HG03060 (cell line): ENCODE measurements around the gene CCL3.
"Not testable (repeated sequence)": the region's sequence is repeated elsewhere in the genome, so short reads cannot be mapped to it uniquely, and the experiment has no call there.

Experiments used
- ATAC-seq: cut with Tn5 transposase; IDR thresholded peaks from one replicate; pipeline ENCODE4 v1.9.1; 2021; ENCODE audit warnings: low read depth, moderate number of reproducible peaks; ENCODE audit not compliant: unreplicated experiment

CCL3 gene

GRCh38 chr17:36089888-36090836 is at the start of gene CCL3:
Gene CCL3, minus strand, starts transcription at chr17:36090143. Its CDS starts 85 bp downstream, at chr17:36090058.
- peak; percentile 52 for ATAC-seq

GRCh38 chr17:36136439-36136838 is 46.5 kb upstream of the CCL3 start:
- ATAC-seq, result no peak

GRCh38 chr17:36136036-36136435 is 46.1 kb upstream of the CCL3 start:
- no peak for ATAC-seq

DNA sequence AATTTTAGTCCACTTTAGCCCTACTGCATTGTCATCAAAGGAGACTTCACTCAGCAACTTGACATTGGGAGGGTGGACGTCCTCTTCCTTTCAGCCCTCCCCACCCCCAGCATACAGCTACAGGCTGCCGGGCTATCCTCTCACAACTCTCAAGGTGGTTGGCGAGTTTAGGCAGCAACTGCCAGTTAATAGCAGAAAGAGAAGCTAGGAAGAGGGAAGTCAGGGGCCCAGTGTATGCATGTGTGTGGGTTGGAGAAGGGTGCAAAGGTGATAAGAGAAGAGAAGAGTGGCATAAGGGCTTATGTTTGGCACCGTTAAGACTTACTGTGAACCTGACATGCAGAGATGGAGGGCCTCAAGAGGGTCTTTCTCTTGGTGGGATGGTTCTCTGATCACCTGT is 45.5 kb upstream of the CCL3 start:
- no peak for ATAC-seq

DNA sequence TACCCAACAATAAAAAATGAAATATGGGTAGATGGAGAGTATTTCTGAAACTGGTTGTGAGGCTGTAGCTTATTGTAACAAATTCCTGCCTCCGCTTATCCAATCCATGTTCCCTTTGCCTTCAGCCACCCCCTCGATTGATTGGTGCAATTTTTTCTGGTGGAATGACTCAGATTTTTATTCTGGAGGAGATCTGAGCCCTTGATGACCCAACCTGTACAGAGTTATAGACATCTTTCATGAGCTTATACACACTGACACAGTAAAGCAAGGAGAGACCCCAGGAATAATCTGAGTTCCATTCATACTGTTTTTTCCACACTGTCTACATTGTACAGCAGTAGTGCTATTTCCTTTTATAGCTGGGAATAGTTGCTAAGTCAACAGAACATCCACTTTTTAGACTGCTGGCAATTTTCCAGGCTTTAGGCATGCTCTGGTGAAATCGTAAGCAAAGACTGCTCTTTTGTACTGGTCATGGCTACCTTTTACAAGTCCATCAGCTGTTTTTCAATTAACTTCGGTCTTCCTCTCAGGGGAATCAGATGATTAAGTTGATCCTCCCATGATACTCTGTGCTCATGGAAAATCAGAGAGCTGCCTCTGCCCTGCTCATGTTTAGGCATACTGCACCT is 43.8 kb upstream of the CCL3 start:
- no peak for ATAC-seq

DNA sequence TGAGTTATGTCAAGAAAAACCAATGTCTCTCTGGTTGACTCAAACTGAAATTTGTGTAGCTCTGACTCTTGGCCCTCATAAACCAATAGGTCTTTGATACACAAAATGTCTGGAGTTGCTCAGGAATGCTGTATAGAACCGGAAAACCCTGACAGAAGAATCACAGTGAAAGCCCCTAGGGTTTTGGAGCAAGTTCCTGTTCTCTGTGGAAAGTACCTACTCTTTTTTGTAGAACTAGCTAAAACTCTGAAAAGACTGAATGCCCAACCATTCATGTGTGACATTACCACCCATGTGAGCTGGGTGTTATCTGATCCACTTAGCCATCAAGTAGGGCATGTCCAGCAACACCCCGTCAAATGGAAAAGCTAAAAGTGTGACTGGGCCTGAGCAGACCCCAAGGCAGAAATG is 42.5 kb upstream of the CCL3 start:
- no peak for ATAC-seq

DNA sequence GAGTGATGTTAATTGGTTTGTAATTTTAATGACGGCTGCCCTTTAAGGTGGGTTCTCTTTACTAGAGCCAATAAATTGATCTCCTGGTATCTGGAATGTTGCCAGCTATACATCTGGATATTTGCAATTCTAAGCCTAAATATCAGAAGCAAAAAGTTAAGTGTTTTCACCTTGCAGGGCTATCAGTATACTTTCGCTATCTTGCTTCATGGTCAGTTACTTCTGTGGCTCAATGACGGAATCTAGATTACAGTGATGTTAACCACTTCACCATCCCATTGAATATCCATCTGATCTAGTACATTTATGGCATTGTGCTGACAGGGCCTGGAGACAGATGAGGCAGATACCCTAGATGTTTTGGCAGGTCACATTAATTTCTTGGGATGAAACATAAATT is 42.0 kb upstream of the CCL3 start:
- no peak for ATAC-seq

- no peak for ATAC-seq
Measured at GRCh38 chr17:36131421-36131820, 41.5 kb upstream of the CCL3 start.

DNA sequence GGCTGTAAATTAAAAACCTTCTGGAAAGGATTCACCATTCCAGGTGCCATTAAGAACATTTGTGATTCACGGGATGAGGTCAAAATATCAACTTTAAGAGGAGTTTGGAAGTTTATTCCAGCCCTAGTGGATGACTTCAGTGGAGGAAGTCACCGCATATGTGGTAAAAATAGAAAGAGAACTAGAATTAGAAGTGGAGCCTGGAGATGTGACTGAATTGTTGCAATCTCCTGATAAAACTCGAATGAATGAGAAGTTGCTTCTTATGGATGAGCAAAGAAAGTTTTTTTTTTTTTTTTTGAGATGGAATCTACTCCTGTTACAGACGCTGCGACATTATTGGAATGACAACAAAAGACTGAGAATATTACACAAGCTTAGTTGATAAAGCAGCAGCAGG is 40.4 kb upstream of the CCL3 start:
- no peak for ATAC-seq

DNA sequence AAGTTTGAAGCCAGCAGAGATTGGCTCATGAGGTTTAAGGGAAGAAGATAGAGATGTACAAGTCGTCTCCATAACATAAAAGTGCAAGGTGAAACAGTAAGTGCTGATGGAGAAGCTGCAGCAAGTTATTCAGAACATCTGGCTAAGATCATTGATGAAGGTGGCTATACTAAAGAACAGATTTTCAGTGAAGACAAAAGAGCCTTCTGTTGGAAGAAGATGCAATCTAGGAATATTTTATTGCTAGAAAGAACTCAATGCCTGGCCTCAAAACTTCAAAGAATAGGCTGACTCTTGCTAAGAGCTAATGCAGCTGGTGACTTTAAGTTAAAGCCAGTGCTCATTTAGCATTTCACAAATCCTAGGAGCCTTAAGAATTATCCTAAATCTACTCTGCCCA is 39.7 kb upstream of the CCL3 start:
- no peak for ATAC-seq

- ATAC-seq, result no peak
Measured at GRCh38 chr17:36128411-36128978, 38.6 kb upstream of the CCL3 start.

GRCh38 chr17:36127911-36128310 is 38.0 kb upstream of the CCL3 start:
- ATAC-seq, result no peak

- no peak for ATAC-seq
Measured at GRCh38 chr17:36127199-36127893, 37.4 kb upstream of the CCL3 start.

DNA sequence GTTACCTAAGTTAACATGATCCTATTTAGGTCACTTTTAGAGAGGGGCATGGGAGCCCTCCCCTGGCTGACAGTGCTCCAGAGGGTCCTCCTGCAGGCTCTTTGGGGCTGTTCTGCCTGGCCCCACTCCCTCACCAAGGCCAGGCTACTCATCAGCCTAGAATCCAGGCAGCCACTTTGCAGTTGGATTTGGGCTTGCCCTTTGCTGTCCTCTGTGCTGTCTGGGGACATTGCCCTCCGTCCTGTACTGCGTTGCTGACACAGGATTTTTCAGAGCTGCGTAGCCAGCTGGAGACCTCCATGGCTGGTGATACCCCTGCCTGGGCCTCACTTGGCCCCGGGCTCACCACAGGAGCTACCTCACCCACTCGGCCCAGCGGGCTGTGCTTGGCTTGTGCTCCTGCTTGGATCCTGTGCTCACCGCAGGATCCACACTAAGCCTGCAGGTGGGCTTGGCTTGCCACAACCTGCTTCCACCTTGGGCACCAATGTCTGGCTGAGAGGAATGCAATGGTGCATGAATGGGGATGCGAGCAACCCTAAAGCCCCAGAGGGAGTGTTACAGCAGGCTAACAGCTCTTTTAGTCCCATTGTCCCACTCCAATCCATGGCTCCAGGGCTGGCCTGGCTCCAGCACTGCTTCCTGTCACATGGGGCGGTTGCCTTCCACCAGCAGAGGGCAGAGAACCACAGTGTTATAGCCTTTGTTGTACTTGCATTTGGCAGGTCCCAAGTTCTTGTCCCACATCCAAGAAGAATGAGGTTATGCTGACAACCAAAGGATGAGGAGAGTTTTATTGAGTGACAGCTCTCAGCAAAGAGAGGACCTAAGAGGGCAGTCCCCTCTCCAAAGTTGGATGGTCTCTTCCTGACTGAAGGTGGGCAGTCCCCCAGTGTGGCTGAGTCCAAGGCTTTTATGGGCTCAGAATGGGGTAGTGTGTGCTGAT is 35.2 kb upstream of the CCL3 start:
- ATAC-seq, result no peak

GRCh38 chr17:36123431-36123830 is 33.5 kb upstream of the CCL3 start:
- no peak for ATAC-seq

DNA sequence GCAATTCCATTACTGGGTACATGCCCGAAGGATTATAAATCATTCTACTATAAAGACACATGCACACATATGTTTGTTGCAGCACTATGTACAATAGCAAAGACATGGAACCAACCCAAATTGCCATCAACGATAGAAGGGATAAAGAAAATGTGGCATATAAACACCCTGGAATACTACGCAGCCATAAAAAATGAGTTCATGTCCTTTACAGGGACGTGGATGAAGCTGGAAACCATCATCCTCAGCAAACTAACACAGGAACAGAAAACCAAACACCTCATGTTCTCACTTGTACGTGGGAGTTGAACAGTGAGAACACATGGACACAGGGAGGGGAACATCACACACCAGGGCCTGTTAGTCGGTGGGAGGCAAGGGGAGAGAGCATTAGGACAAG is 31.2 kb upstream of the CCL3 start:
- not testable (repeated sequence) for ATAC-seq

- ATAC-seq, result no peak
Measured at GRCh38 chr17:36120221-36120620, 30.3 kb upstream of the CCL3 start.

DNA sequence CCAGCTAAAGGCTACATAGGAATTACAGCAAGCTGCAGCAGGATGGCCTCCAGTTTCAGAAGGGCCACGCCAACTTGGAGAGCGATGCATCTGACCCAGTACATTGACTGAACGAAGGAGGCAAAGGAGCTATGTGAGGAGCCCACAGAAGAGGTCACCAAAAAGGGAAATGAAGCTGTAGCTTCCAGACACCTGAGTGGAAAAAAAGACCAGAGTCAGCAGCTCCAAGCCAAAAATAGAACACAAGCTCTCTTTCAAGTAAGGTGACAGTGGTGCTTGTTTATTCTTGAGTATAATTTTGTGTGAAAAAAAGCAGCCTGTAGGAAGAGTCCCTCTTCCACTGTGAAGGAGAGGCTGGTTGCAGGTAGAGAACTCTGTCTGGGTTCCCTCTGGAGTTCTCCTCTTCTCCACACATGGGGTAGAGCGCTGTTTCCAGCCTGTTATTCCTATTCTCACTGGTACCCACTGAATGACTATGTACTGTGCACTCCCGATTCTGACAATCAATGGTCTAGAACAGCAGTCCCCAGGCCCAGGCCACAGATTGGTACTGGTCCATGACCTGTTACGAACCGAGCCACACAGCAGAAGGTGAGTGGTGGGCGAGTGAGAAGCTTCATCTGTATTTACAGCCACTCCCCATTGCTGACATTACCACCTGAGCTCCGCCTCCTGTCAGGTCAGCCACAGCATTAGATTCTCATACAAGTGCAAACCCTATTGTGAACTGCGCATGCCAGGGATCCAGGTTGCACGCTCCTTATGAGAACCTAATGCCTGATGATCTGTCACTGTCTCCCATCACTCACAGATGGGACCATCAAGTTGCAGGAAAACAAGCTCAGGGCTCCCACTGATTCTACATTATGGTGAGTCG is 28.8 kb upstream of the CCL3 start:
- ATAC-seq, result no peak
